GM13977 (cell line): Measurements from ENCODE around the gene KRT20.

ENCODE experiments used
- DNase-seq: peaks from one replicate; pipeline ENCODE4 v3.0.0; 2012; ENCODE audit warnings: low spot score
- in situ Hi-C: fragments of 300-500 bp; cut with MboI; formaldehyde crosslinking; loops from one replicate; pipeline ENCODE4 v1.12.0; 2022; ENCODE audit warnings: low sequenced_read_pairs, low pct_unique_long_range_greater_than_20kb, mixed read lengths, inconsistent platforms; ENCODE audit not compliant: unreplicated experiment
- TF ChIP-seq, protein P1 (sequence below): IDR thresholded peaks from 2 replicates; pipeline ENCODE4 v1.5.1; 2012; ENCODE audit warnings: mild to moderate bottlenecking, control low read depth; ENCODE audit not compliant: insufficient read depth; ENCODE audit errors: extremely low read depth, missing control alignments

KRT20 gene

DNA sequence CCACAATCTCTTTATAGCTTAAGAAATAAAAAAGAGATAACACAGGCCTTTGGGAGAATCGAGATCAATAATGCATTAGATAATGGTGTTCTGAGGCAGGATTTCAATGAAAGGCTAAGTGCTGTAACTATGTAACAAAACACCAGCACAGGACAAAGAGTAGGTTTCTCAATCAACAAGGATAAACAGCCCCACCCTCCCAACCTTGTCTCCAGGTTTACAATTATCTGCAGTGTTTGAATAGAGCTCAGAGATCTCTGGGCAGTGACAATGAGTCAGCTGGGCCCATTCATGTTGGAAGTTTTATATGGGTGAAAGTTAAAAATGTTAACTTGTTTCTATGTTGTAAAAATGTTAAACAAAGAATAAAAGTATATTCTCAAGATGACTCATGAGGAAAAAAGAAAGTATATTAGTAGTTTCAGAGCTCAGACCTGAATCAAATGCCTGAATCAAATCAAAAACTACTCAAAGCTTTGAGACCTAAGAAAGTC, 17.0 kb upstream of the KRT20 start:
- in situ Hi-C loops = loop anchor here (25.0 kb wide), 1 partner anchor 760 kb away; no protein-coding TSS in a partner anchor
- TF ChIP-seq, protein P1, sequence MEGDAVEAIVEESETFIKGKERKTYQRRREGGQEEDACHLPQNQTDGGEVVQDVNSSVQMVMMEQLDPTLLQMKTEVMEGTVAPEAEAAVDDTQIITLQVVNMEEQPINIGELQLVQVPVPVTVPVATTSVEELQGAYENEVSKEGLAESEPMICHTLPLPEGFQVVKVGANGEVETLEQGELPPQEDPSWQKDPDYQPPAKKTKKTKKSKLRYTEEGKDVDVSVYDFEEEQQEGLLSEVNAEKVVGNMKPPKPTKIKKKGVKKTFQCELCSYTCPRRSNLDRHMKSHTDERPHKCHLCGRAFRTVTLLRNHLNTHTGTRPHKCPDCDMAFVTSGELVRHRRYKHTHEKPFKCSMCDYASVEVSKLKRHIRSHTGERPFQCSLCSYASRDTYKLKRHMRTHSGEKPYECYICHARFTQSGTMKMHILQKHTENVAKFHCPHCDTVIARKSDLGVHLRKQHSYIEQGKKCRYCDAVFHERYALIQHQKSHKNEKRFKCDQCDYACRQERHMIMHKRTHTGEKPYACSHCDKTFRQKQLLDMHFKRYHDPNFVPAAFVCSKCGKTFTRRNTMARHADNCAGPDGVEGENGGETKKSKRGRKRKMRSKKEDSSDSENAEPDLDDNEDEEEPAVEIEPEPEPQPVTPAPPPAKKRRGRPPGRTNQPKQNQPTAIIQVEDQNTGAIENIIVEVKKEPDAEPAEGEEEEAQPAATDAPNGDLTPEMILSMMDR = no peak
- DNase-seq = no peak

DNA sequence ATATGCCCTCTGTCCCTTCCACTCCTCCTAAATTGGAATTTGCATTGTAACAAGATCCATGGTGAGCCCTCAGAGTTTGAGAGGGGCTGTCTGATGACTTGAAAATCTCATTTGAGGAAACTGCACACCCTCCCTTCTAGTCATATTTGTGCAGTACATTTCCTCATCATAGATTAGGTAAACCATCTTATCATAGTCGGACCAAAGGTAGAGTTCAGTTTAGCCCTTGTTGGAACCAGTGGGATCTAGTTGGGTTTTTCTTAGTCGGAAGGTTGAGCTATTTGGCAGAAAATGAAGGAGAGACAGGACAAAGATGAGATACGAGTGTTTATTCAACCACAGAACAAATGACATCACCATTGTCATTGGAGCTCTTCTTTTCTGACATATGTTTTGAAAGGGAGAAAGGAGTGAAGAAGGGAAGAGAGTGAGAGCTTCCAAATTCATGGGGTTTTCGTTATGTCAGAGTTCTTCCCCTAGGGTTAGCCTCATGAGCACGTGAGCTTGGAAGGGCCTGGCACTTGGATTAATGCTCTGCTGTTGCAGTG, 15.8 kb upstream of the KRT20 start:
- DNase-seq = no peak
- in situ Hi-C loops = loop anchor here (25.0 kb wide), 1 partner anchor 761 kb away; no protein-coding TSS in a partner anchor
- TF ChIP-seq, protein P1 = no peak

DNA sequence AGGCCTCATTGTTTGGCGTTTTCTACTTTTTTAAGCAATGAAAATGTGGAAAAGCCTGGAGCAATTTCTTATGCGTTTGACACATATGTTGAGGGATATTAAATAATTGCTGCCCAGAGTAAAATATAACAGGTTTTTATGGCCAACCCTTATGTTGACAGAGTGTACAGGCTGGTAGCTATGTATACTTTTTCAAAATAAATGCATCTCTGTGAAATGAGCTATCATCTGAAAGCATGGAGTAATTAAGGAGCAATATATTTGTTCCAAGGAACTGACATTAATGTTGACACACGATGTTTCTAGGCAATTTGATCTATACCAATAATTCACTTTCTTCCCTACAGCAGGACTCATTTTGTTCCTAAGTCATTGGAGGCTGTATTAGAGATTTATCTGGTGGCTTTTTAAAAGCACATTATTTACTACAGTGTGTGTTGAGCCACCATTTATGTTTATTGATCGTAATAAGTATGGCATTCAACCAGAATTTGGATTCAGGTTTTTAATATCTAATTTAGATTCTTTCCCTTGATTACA, 11.9 kb upstream of the KRT20 start:
- TF ChIP-seq, protein P1 = no peak
- in situ Hi-C loops = no loop called here
- no peak for DNase-seq

DNA sequence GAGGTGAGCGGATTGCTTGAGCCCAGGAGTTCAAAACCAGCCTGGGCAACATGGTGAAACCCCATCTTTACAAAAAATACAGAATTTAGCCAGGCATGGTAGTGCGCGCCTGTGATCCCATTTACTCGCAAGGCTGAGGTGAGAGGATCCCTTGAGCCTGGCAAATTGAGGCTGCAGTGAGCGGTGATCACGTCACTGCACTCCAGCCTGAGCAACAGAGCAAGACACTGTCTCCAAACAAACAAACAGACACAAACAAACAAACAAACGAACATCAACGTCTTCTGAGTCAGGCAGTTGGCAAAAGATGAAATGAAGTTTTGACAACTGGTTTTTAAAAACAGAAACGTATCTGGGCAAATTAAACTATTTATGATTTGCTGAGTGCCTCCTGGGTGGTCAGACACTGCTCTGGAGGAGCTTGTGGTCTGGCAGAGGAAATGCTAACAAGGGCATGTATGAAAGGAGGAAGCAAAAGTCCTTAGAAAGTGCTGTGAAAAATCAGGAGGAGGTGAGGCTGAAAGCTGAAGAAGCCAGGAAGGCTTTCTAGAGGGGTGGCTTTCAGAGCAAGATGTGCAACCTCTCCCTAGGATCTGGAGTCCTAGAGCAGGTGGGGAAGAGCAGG, 10.2 kb upstream of the KRT20 start:
- TF ChIP-seq, protein P1 = no peak
- no peak for DNase-seq

DNA sequence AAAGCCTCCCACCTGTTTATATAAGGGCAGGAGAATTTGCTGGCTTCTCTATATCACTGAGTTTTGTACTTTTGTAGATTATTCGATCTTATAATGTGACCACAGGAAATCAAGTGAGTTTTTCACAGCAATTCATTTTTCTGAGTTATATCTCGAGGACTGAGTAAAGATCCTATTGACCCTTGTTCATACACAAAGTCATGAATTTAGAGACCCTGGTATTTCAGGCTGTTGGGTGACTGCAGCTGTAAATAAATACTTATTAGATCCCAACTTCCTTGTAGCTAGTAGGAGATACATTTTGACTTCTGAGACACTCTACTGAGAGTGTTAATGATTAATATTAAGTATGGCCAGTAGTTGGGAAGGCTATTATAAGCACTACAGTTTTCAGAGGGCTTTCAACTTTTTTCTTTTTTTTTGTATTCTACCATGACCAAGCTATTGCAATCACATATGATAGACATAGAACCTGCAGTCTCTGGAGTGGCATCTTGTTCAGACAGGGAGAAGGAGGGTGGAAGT, 3.2 kb upstream of the KRT20 start:
- TF ChIP-seq, protein P1 = no peak
- in situ Hi-C loops = no loop called here
- DNase-seq = no peak

More for the DNA sequence above, 10.2 kb upstream of the KRT20 start:
- in situ Hi-C loops = no loop called here

DNA sequence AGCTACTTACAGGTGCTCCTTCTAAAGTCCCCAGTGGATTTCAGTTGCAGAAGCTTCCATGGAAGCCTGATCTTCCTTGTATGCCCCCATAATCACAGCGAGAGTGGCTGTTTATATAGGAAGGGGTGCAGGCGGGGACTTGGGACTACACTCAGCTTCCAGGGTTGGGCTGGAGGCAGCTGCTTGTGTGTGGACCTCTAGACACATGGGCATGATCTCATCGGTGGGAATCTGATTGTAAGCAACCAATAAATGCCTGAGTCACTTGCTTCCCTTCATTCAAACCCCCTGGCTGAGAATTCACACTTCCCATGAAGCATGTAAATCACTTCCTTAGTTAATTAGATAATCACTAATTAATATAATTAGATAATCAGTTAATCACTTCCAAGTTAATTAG, 1.0 kb upstream of the KRT20 start:
- no peak for DNase-seq
- in situ Hi-C loops = no loop called here
- TF ChIP-seq, protein P1 = no peak
